Measurements from ENCODE around the gene DNAJB2.

DNA sequence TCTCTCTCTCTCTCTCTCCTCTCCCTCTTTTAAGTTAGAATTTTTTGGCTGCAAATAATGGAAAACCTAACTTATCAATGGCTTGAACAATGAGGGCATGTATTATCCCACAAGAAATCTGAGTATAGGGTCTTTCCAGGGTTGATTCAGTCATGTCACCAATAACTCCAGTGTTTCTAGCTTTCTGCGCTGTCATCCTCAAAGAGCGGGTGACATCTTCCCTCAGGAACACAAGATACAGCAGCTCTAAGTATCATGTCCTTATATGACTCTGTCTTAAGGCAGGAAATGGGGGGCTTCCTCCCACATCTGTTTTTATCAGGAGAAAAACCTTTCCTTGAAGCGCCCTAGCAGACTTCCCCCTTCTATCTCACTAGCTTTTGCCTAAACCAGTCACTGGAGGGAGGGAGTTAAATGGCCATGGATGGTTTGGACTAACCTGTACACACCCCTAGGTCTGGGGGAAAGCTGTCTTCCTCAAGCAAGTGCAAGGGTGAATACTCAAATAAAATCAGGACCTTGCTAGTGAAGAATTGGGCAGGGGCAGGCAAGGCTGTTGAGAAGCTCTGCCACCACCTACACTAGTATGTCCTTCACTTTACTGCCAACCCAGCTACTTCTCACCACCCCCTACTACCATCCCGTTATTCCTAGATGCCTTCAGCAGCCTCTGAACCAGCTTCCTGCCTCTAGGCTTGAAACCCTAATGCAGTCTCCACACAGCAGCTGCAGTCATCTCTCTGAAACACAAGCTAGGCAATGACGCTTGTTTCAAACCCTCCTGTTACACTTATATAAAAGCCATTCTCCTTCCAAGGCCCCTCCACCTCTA, 17.9 kb upstream of the DNAJB2 start:
- TF ChIP-seq, protein P1, sequence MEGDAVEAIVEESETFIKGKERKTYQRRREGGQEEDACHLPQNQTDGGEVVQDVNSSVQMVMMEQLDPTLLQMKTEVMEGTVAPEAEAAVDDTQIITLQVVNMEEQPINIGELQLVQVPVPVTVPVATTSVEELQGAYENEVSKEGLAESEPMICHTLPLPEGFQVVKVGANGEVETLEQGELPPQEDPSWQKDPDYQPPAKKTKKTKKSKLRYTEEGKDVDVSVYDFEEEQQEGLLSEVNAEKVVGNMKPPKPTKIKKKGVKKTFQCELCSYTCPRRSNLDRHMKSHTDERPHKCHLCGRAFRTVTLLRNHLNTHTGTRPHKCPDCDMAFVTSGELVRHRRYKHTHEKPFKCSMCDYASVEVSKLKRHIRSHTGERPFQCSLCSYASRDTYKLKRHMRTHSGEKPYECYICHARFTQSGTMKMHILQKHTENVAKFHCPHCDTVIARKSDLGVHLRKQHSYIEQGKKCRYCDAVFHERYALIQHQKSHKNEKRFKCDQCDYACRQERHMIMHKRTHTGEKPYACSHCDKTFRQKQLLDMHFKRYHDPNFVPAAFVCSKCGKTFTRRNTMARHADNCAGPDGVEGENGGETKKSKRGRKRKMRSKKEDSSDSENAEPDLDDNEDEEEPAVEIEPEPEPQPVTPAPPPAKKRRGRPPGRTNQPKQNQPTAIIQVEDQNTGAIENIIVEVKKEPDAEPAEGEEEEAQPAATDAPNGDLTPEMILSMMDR (IDR thresholded peaks at IDR 0.05) = no peak
- TF ChIP-seq POLR2A (IDR thresholded peaks at IDR 0.05) = no peak

Data from sigmoid colon (tissue), 3 donors.